Naive thymus-derived CD4-positive, alpha-beta T cell (primary cell): ENCODE data around the gene CERT1. TPM values are rescaled to one million over a fixed set of nuclear protein-coding genes. Genes with fewer than 3 reads are reported as not detected.

Experiments
- ATAC-seq: fragments of 150-1000 bp; cut with Tn5 transposase; 2 replicates; pipeline ENCODE4 v1.10.0; 2021; ENCODE audit warnings: mild to moderate bottlenecking, moderate library complexity
- CTCF ChIA-PET: fragments of 350-600 bp; sonication (Branson Sonifier 250); formaldehyde crosslinking; loops from one replicate; lab custom pipeline; 2021; ENCODE audit warnings: antibody characterized with exemption; lab: Charles Lee
- POLR2A ChIA-PET: fragments of 350-600 bp; sonication (Branson Sonifier 250); formaldehyde crosslinking; loops from one replicate; lab custom pipeline; 2021; ENCODE audit warnings: antibody characterized with exemption, inconsistent platforms; lab: Charles Lee
- DNase-seq, 9 donors: peaks; one replicate each; pipeline versions ENCODE4 v3.0.0 to v3.0.0-alpha.2; 2020 to 2022; ENCODE audit warnings: mixed read lengths in 1 of 9
- H3K27ac ChIP-seq: one replicate; pipeline ENCODE4 v1.7.0; 2013; ENCODE audit warnings: mild to moderate bottlenecking, low read depth, low read length, moderate library complexity
- H3K27me3 ChIP-seq, 2 donors: one replicate each; pipeline ENCODE4 v1.7.0; 2013; ENCODE audit warnings: low read length in 2 of 2, mild to moderate bottlenecking in 2 of 2, moderate library complexity in 2 of 2; ENCODE audit not compliant: control insufficient read depth in 2 of 2, insufficient read depth in 2 of 2
- H3K36me3 ChIP-seq, 3 experiments: 1 replicate in 2 of 3; 2 replicates in 1 of 3; pipeline ENCODE4 v1.7.0; 2013; ENCODE audit warnings: low read length in 3 of 3, mild to moderate bottlenecking in 3 of 3, moderate library complexity in 1 of 3; ENCODE audit not compliant: insufficient read depth in 3 of 3, control insufficient read depth in 2 of 3
- H3K4me1 ChIP-seq, 2 donors: one replicate each; pipeline ENCODE4 v1.7.0; 2013; ENCODE audit warnings: low read length in 2 of 2, mild to moderate bottlenecking in 2 of 2, moderate library complexity in 1 of 2; ENCODE audit not compliant: control insufficient read depth in 2 of 2, insufficient read depth in 2 of 2
- H3K4me3 ChIP-seq: 2 replicates; pipeline ENCODE4 v1.7.0; 2013; ENCODE audit warnings: mild to moderate bottlenecking, low read length
- H3K9me3 ChIP-seq, 3 experiments: 1 replicate in 2 of 3; 2 replicates in 1 of 3; pipeline ENCODE4 v1.7.0; 2013; ENCODE audit warnings: low read length in 3 of 3; ENCODE audit not compliant: control insufficient read depth in 2 of 3
- H3K27ac Mint-ChIP-seq, 9 donors: one replicate each; pipeline ENCODE4 v1.8.0; 2020 to 2022; ENCODE audit warnings: mixed read lengths in 9 of 9, mild to moderate bottlenecking in 8 of 9, moderate library complexity in 5 of 9, inconsistent platforms in 2 of 9
- H3K27me3 Mint-ChIP-seq, 5 donors: one replicate each; pipeline ENCODE4 v1.8.0; 2021 to 2022; ENCODE audit warnings: mixed read lengths in 5 of 5, mild to moderate bottlenecking in 1 of 5
- H3K36me3 Mint-ChIP-seq, 5 donors: one replicate each; pipeline ENCODE4 v1.8.0; 2020 to 2022; ENCODE audit warnings: mixed read lengths in 5 of 5, mild to moderate bottlenecking in 3 of 5, inconsistent platforms in 1 of 5
- H3K4me1 Mint-ChIP-seq, 7 donors: one replicate each; pipeline ENCODE4 v1.8.0; 2020 to 2022; ENCODE audit warnings: mixed read lengths in 7 of 7, mild to moderate bottlenecking in 3 of 7, inconsistent platforms in 1 of 7
- H3K4me3 Mint-ChIP-seq, 10 donors: one replicate each; pipeline ENCODE4 v1.8.0; 2020 to 2022; ENCODE audit warnings: mild to moderate bottlenecking in 10 of 10, mixed read lengths in 10 of 10, moderate library complexity in 6 of 10, inconsistent platforms in 2 of 10
- H3K9me3 Mint-ChIP-seq, 11 donors: one replicate each; pipeline ENCODE4 v1.8.0; 2020 to 2022; ENCODE audit warnings: mixed read lengths in 11 of 11, mild to moderate bottlenecking in 4 of 11, inconsistent platforms in 1 of 11, moderate library complexity in 1 of 11
- intact Hi-C, 2 donors: fragments of 100-400 bp; cut with micrococcal nuclease; formaldehyde crosslinking; loops; one replicate each; pipeline ENCODE4 v1.15.1; 2023
- polyA plus RNA-seq, 2 donors: library from polyadenylated mRNA; unstranded; fragments of 300-500 nt; fragmentation: Illumina TruSeq; gene quantifications; one replicate each; pipeline ENCODE4 v1.2.3, GENCODE V29; 2021
- total RNA-seq, 6 experiments: library from RNA in 5 of 6; stranded (reverse) in 5 of 6; gene quantifications; 1 replicate in 5 of 6; 2 replicates in 1 of 6; pipeline ENCODE4 v1.2.3 and lab custom pipeline; 2021 to 2026

The CERT1 gene
- total and polyA plus RNA-seq, 7 experiments from 2014 or later = 13.3 to 60.4 (median 37.7) TPM

DNA sequence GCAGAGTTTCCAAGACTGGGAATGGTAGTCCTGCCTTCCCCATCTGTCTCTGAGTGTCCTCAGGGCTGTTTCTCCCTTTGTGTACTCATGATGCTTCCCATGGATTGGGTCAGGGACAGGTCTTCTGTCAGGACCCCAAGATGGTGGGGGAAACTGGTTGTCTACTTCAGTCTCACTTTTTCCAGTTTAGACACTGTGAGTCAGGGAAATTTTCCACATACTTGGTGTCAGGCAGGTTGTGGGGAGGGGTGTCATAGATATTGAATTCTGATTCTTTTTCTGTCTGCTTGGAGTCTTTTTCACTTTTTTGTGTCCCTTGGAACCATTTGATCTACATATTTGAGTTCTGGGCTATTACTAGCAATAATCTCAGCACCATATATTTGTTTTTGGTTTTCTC lies 10.6 kb upstream of the CERT1 start:
- ATAC-seq (no peak), DNase-seq (no peak)
- intact Hi-C loops = no loop called here
- Mint-ChIP-seq H3K27me3 (no peaks in the 10 kb centered on the region), H3K9me3 (peaks cover 0 to 37% (median 14%) of the 10 kb centered on the region in 11 donors), H3K4me1 (peaks cover 28 to 70% (median 59%) of the 10 kb centered on the region in 7 donors), H3K27ac (no peak overlapping the region), H3K36me3 (peaks cover 10 to 43% (median 39%) of the 10 kb centered on the region in 5 donors), H3K4me3 (no peak overlapping the region)
- no peak overlapping the region for H3K27ac ChIP-seq
- H3K9me3 ChIP-seq = peaks cover 0 to 17% (median 7%) of the 10 kb centered on the region in 3 experiments
- no peak overlapping the region for H3K4me3 ChIP-seq
- CTCF ChIA-PET = no interaction called here
- H3K4me1 ChIP-seq = peaks cover 0 to 9% of the 10 kb centered on the region in 2 donors
- no peaks in the 10 kb centered on the region for H3K27me3 ChIP-seq
- POLR2A ChIA-PET = no interaction called here
- no peaks in the 10 kb centered on the region for H3K36me3 ChIP-seq

DNA sequence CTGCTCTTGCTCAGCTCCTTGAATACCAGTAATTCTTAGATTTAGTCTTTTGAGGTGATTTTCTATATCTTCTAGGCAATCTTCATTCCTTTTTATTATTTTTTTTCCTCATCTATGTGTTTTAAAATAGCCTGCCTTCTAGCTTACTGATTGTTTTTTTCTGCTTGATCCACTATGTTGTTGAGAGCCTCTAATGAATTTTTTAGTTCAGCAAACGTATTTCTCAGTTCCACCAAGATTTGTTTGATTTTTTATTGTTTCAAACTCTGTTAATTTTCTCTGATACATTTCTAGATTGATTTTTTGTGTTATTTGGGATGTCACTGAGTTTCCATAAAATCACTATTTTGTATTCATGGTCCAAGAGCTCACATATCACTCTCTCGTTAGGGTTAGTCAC lies 9.8 kb upstream of the CERT1 start:
- peaks cover 0 to 17% (median 7%) of the 10 kb centered on the region in 3 experiments for H3K9me3 ChIP-seq
- POLR2A ChIA-PET = interaction anchor here (0.7 to 0.9 kb wide), 2 partner anchors 9 to 189 kb away, joined by 3 to 4 read pairs; no protein-coding TSS in a partner anchor
- Mint-ChIP-seq H3K9me3 (peaks cover 0 to 37% (median 14%) of the 10 kb centered on the region in 11 donors), H3K27ac (no peak overlapping the region), H3K4me3 (peak overlapping the region in 1 of 10 donors; percentile 11), H3K4me1 (peaks cover 29 to 67% (median 63%) of the 10 kb centered on the region in 7 donors), H3K27me3 (no peaks in the 10 kb centered on the region), H3K36me3 (peaks cover 10 to 45% (median 39%) of the 10 kb centered on the region in 5 donors)
- no peak overlapping the region for H3K27ac ChIP-seq
- no peaks in the 10 kb centered on the region for H3K36me3 ChIP-seq
- H3K27me3 ChIP-seq = no peaks in the 10 kb centered on the region
- CTCF ChIA-PET = no interaction called here
- no peak for ATAC-seq
- no peak overlapping the region for H3K4me3 ChIP-seq
- intact Hi-C loops = no loop called here
- H3K4me1 ChIP-seq = peaks cover 0 to 9% of the 10 kb centered on the region in 2 donors
- DNase-seq = no peak

DNA sequence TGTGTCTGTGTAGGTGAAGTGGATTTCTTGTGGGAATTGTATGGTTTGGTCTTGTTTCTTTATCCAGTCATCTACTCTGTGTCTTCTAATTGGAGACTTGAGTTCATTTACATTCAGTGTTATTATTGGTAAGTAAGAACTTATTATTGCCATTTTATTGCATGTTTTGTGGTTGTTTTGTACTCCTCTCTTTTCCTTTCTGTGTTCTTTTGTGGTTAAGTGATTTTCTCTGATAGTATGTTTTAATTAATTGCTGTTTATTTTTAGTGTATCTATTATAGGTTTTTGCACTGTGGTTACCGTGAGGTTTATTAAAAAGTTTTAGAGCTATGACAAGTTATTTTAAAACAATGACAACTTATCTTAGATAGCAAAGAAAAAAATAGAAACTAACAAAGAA lies 8.3 kb upstream of the CERT1 start:
- POLR2A ChIA-PET = interaction anchor here (0.9 kb wide), 1 partner anchor 10 kb away, joined by 3 read pairs; no protein-coding TSS in a partner anchor
- H3K27me3 Mint-ChIP-seq = no peaks in the 10 kb centered on the region
- intact Hi-C loops = loop anchor here in 1 of 2 donors (10.0 kb wide), 1 partner anchor 585 kb away; no protein-coding TSS in a partner anchor
- peak overlapping the region in 2 of 10 donors; percentile 11 to 23 for H3K4me3 Mint-ChIP-seq
- DNase-seq (no peak), ATAC-seq (no peak)
- H3K4me1 ChIP-seq = peaks cover 0 to 4% of the 10 kb centered on the region in 2 donors
- CTCF ChIA-PET = no interaction called here
- H3K27ac ChIP-seq = no peak overlapping the region
- H3K4me3 ChIP-seq = no peak overlapping the region
- peaks cover 21 to 59% (median 49%) of the 10 kb centered on the region in 7 donors for H3K4me1 Mint-ChIP-seq
- H3K36me3 ChIP-seq = no peaks in the 10 kb centered on the region
- no peaks in the 10 kb centered on the region for H3K27me3 ChIP-seq
- H3K27ac Mint-ChIP-seq = no peak overlapping the region
- peaks cover 0 to 37% (median 14%) of the 10 kb centered on the region in 11 donors for H3K9me3 Mint-ChIP-seq
- H3K36me3 Mint-ChIP-seq = peaks cover 10 to 51% (median 39%) of the 10 kb centered on the region in 5 donors
- H3K9me3 ChIP-seq = peaks cover 0 to 17% (median 7%) of the 10 kb centered on the region in 3 experiments

DNA sequence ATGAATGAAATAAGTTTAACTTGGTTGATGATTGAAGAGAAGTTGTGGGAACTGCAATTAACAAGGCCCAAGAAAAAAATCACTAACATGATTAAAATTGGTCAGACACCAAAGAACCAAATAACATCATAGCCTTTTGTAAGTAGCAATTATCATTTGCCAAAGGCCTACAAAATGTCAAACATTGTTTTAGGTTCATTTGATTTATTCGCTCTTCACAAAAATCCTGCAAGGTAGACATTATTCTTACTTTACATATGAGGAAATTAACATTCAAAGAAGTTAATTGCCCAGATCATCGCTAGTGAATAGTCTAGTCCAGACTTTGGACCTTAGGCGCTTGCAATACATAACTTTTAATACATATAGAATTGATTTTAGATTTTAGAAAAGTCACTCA lies 2.9 kb upstream of the CERT1 start:
- peaks cover 1 to 30% (median 15%) of the 10 kb centered on the region in 5 donors for H3K36me3 Mint-ChIP-seq
- no peaks in the 10 kb centered on the region for H3K27me3 Mint-ChIP-seq
- H3K9me3 Mint-ChIP-seq = peaks cover 0 to 7% (median 0%) of the 10 kb centered on the region in 11 donors
- POLR2A ChIA-PET = no interaction called here
- H3K4me3 Mint-ChIP-seq = no peak overlapping the region
- no peaks in the 10 kb centered on the region for H3K27me3 ChIP-seq
- no peak overlapping the region for H3K4me3 ChIP-seq
- no peak for ATAC-seq
- DNase-seq = no peak
- peaks cover 14 to 23% of the 10 kb centered on the region in 2 donors for H3K4me1 ChIP-seq
- H3K27ac Mint-ChIP-seq = no peak overlapping the region
- intact Hi-C loops = loop anchor here (5.0 to 10.0 kb wide), 8 partner anchors 53 to 1643 kb away; partner anchors contain the start of gene GCNT4 (in 1 of the 2)
- peaks cover 35 to 77% (median 55%) of the 10 kb centered on the region in 7 donors for H3K4me1 Mint-ChIP-seq
- H3K27ac ChIP-seq = no peak overlapping the region
- no peaks in the 10 kb centered on the region for H3K9me3 ChIP-seq
- CTCF ChIA-PET = no interaction called here
- peaks cover 0 to 13% (median 0%) of the 10 kb centered on the region in 3 experiments for H3K36me3 ChIP-seq

DNA sequence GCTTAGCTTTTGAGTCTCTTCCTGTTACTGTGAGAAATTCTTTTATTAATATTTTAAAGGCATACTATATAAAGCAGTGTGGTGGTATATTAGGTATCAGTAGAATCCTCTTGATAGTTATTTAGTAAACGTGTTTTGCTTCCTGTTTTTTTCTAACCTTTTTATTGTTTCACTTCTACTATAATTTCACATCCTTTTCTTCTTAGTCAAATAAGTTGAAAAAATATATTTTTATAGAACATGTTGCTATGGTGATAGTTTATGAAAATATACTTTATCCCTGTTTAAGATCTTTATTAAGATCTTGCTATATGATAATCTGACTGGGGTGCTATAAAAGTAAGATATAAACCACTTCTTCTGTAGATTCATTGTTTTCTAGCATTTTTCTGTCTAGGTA lies 2.4 kb upstream of the CERT1 start:
- Histone ChIP-seq H3K9me3 (no peaks in the 10 kb centered on the region), H3K27ac (no peak overlapping the region), H3K27me3 (no peaks in the 10 kb centered on the region), H3K36me3 (peaks cover 0 to 13% (median 0%) of the 10 kb centered on the region in 3 experiments), H3K4me3 (no peak overlapping the region), H3K4me1 (peaks cover 14 to 27% of the 10 kb centered on the region in 2 donors)
- ATAC-seq = no peak
- no peak for DNase-seq
- H3K4me1 Mint-ChIP-seq = peaks cover 32 to 77% (median 53%) of the 10 kb centered on the region in 7 donors
- H3K27me3 Mint-ChIP-seq = no peaks in the 10 kb centered on the region
- H3K9me3 Mint-ChIP-seq = peaks cover 0 to 4% (median 0%) of the 10 kb centered on the region in 11 donors
- H3K4me3 Mint-ChIP-seq = peak overlapping the region in 2 of 10 donors; percentile 25 to 97
- intact Hi-C loops = loop anchor here (5.0 to 10.0 kb wide), 8 partner anchors 53 to 1643 kb away; partner anchors contain the start of gene GCNT4 (in 1 of the 2)
- ChIA-PET POLR2A (no interaction called here), CTCF (no interaction called here)
- peaks cover 0 to 27% (median 12%) of the 10 kb centered on the region in 5 donors for H3K36me3 Mint-ChIP-seq
- H3K27ac Mint-ChIP-seq = no peak overlapping the region

DNA sequence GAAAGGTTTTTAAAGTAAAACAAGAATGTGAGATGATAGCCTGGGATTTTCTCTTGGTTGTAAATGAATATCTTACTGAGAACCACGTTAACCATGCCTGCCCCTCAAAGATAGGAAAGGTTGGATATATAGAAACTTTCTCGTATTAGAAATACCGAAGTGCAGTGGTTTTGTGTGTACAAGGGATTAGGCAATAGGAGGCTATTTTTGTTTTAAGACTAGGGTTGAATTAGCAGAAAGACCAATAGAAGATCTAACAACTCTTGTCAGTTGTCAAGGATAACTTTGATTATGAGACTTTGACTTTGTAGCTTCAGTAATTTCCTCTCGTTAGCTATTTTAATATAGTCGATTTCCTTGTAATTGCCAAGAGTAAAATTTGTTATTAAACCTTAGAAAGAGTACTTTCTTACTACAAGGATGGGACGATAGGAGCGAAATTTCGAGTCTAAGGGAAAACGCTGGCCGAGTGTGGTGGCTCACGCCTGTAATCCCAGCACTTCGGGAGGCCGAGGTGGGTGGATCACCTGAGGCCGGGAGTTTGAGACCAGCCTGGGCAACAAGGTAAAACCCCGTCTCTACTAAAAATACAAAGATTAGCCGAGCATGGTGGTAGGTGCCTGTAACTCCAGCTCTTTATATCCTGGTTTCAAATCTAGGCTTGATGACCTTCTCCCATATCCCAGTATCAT lies 1.1 kb upstream of the CERT1 start:
- peaks cover 0 to 7% (median 0%) of the 10 kb centered on the region in 11 donors for H3K9me3 Mint-ChIP-seq
- Histone ChIP-seq H3K4me3 (peak overlapping the region; percentile 78), H3K4me1 (peaks cover 14 to 28% of the 10 kb centered on the region in 2 donors), H3K9me3 (no peaks in the 10 kb centered on the region), H3K36me3 (peaks cover 0 to 13% (median 0%) of the 10 kb centered on the region in 3 experiments), H3K27me3 (no peaks in the 10 kb centered on the region), H3K27ac (peak overlapping the region; percentile 75)
- peak overlapping the region; percentile 84 to 98 (median 93) for H3K27ac Mint-ChIP-seq
- CTCF ChIA-PET = no interaction called here
- H3K4me3 Mint-ChIP-seq = peak overlapping the region; percentile 89 to 97 (median 94)
- H3K36me3 Mint-ChIP-seq = peaks cover 0 to 24% (median 5%) of the 10 kb centered on the region in 5 donors
- intact Hi-C loops = loop anchor here (1.0 to 10.0 kb wide), 9 partner anchors 55 to 1645 kb away; partner anchors contain the start of gene GCNT4 (in 1 of the 2)
- H3K4me1 Mint-ChIP-seq = peaks cover 37 to 77% (median 54%) of the 10 kb centered on the region in 7 donors
- no peaks in the 10 kb centered on the region for H3K27me3 Mint-ChIP-seq
- POLR2A ChIA-PET = interaction anchor here (0.8 to 1.9 kb wide), 4 partner anchors 9 to 460 kb away, joined by 3 to 6 read pairs (median 4); partner anchors contain the start of genes GCNT4 and HMGCR
- no peak for DNase-seq
- no peak for ATAC-seq
